ENCODE measurements around the gene KRT37.

KRT37 gene

DNA sequence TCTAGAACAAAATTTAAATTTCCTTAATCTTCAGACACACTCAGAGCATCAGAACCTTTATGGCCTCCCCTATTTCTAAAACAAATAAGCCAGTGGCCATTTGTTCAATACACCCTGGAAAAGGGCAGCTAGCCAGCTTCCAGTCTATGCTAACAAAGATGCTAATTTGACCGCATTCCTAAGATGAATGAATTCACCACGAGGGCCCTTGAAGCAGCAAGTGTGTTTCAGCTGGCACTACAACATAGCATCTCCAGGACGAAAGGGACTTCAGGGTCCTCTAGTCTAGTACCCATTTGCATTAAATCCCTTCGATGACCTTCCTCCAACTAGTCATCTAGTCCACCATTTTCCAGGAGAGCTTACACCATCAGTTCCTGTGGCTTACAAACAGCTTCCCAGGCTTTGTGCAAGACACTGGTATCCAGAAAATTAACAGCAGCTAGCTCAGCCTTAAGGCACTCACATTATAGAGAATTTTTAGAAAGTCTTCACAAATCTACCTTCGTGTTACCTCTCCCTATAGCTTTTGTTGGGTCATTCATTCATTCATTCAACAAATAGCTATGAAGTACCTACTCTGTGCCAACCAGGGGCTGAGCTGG, 10.9 kb downstream of the KRT37 start:
- peak; percentile 71 for DNase-seq
- no peak overlapping the region for H3K4ac ChIP-seq (ENCODE audit: low read depth, low read length)
- H3K9ac ChIP-seq (ENCODE audit: low read length) = no peak overlapping the region
- no peak overlapping the region for H3K18ac ChIP-seq (ENCODE audit: low read length)
- no peak overlapping the region for H3K56ac ChIP-seq (ENCODE audit: low read length)
- no peak overlapping the region for H3K4me2 ChIP-seq (ENCODE audit: low read length)
- no peak overlapping the region for H2BK15ac ChIP-seq (replicated peaks; ENCODE audit: low read depth)
- no peak overlapping the region for H4K8ac ChIP-seq (ENCODE audit: low read depth, low read length)
- H2BK5ac ChIP-seq (ENCODE audit: low read length) = no peak overlapping the region
- no peaks in the 10 kb centered on the region for H3K27me3 ChIP-seq (ENCODE audit: insufficient read depth, low read length, poor library complexity)
- no peaks in the 10 kb centered on the region for H3K79me1 ChIP-seq (ENCODE audit: low read length)
- no peak overlapping the region for H3K4me3 ChIP-seq (ENCODE audit: low read length)
- H2BK120ac ChIP-seq (ENCODE audit: low read depth, low read length) = no peak overlapping the region
- no peak overlapping the region for H2AK5ac ChIP-seq (ENCODE audit: low read length)
- no peak overlapping the region for H3K27ac ChIP-seq (ENCODE audit: low read depth, low read length)
- H3K36me3 ChIP-seq (ENCODE audit: control insufficient read depth, insufficient read depth, low read length) = no peaks in the 10 kb centered on the region
- no CpG with 5 or more reads among the region's 5 CpGs for WGBS (ENCODE audit: extremely low coverage, insufficient coverage, low lambda C conversion rate)
- no peak overlapping the region for H4K5ac ChIP-seq (ENCODE audit: low read length)
- H3K23ac ChIP-seq (ENCODE audit: low read length) = no peak overlapping the region
- H3K79me2 ChIP-seq (ENCODE audit: control insufficient read depth, insufficient read depth, low read length) = no peaks in the 10 kb centered on the region
- peaks cover 5% of the 10 kb centered on the region for H3K4me1 ChIP-seq (ENCODE audit: control insufficient read depth, low read depth, low read length)

DNA sequence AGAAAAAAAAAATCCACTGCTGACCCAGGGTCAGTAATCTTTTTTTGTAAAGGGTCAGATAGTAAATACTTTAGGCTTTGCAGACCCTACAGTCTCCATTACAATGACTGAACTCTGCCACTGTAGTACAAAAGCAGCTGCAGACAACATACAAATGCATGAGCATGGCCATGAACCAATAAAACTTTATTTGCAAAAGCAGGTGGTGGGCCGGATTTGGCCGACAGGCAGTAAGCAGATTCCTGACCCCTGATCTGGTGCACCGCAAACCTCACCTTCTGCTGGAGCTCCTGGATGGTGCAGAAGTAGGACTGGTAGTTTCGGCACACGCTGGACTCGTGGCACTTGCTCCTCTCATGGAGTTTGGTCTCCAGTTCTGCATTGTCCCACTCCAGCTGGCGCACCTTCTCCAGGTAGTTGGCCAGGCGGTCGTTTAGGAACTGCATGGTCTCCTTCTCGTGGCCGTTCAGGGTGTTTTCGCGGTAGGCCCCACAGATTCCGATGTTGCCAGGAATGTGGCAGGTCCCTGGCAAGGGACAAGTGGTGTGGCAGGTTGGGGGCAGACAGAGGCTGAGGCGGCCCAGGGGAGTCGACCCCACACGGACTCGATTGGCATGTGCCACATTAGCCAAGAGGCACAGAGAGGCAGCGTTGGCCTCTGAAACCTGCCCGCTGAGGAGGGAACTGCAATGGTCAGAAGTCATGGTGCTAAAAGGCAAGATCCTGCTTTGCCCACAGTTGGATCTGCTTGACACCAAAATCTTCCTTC, 13.1 kb downstream of the KRT37 start:
- no peak overlapping the region for H2BK5ac ChIP-seq (ENCODE audit: low read length)
- no peak overlapping the region for H2AK5ac ChIP-seq (ENCODE audit: low read length)
- no peak overlapping the region for H3K27ac ChIP-seq (ENCODE audit: low read depth, low read length)
- no peak overlapping the region for H2BK120ac ChIP-seq (ENCODE audit: low read depth, low read length)
- peaks cover 5% of the 10 kb centered on the region for H3K4me1 ChIP-seq (ENCODE audit: control insufficient read depth, low read depth, low read length)
- no peak overlapping the region for H4K8ac ChIP-seq (ENCODE audit: low read depth, low read length)
- H3K79me2 ChIP-seq (ENCODE audit: control insufficient read depth, insufficient read depth, low read length) = no peaks in the 10 kb centered on the region
- no peak for DNase-seq
- no peak overlapping the region for H3K23ac ChIP-seq (ENCODE audit: low read length)
- WGBS (ENCODE audit: extremely low coverage, insufficient coverage, low lambda C conversion rate) = no CpG with 5 or more reads among the region's 20 CpGs
- H2BK15ac ChIP-seq (replicated peaks; ENCODE audit: low read depth) = no peak overlapping the region
- H3K9ac ChIP-seq (ENCODE audit: low read length) = no peak overlapping the region
- H3K56ac ChIP-seq (ENCODE audit: low read length) = peak overlapping the region; percentile 15
- no peaks in the 10 kb centered on the region for H3K27me3 ChIP-seq (ENCODE audit: insufficient read depth, low read length, poor library complexity)
- no peaks in the 10 kb centered on the region for H3K36me3 ChIP-seq (ENCODE audit: control insufficient read depth, insufficient read depth, low read length)
- no peak overlapping the region for H3K18ac ChIP-seq (ENCODE audit: low read length)
- no peak overlapping the region for H3K4ac ChIP-seq (ENCODE audit: low read depth, low read length)
- no peak overlapping the region for H4K5ac ChIP-seq (ENCODE audit: low read length)
- no peaks in the 10 kb centered on the region for H3K79me1 ChIP-seq (ENCODE audit: low read length)
- H3K4me2 ChIP-seq (ENCODE audit: low read length) = no peak overlapping the region
- H3K4me3 ChIP-seq (ENCODE audit: low read length) = no peak overlapping the region

DNA sequence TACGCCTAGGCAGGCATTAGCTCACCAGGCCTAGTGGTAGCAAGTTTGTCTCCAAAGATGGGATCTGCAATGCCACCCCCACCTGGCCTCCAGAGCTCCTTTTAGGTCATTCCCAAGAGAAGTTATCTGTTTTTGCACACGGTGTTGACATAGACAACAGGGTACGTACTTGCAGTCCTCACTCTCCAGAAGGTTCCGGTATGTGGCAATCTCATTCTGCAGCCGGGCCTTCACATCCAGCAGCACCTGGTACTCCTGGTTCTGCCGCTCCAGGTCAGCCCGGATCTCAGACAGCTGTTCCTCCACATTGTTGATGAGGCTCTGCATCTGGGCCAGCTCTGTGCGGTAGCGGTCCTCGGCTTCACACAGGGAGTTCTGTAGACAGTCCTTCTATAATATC, 17.2 kb downstream of the KRT37 start:
- Histone ChIP-seq H3K4ac (ENCODE audit: low read depth, low read length) (no peak overlapping the region), H2AK5ac (ENCODE audit: low read length) (no peak overlapping the region), H3K79me1 (ENCODE audit: low read length) (no peaks in the 10 kb centered on the region), H3K4me2 (ENCODE audit: low read length) (no peak overlapping the region), H4K5ac (ENCODE audit: low read length) (no peak overlapping the region), H2BK15ac (replicated peaks; ENCODE audit: low read depth) (no peak overlapping the region), H3K79me2 (ENCODE audit: control insufficient read depth, insufficient read depth, low read length) (no peaks in the 10 kb centered on the region), H3K36me3 (ENCODE audit: control insufficient read depth, insufficient read depth, low read length) (no peaks in the 10 kb centered on the region), H2BK5ac (ENCODE audit: low read length) (no peak overlapping the region), H3K27ac (ENCODE audit: low read depth, low read length) (no peak overlapping the region), H2BK120ac (ENCODE audit: low read depth, low read length) (no peak overlapping the region), H3K23ac (ENCODE audit: low read length) (no peak overlapping the region), H3K9ac (ENCODE audit: low read length) (no peak overlapping the region), H4K8ac (ENCODE audit: low read depth, low read length) (no peak overlapping the region), H3K4me3 (ENCODE audit: low read length) (no peak overlapping the region), H3K27me3 (ENCODE audit: insufficient read depth, low read length, poor library complexity) (no peaks in the 10 kb centered on the region), H3K4me1 (ENCODE audit: control insufficient read depth, low read depth, low read length) (no peaks in the 10 kb centered on the region), H3K18ac (ENCODE audit: low read length) (no peak overlapping the region), H3K56ac (ENCODE audit: low read length) (no peak overlapping the region)
- no peak for DNase-seq
- no CpG with 5 or more reads among the region's 10 CpGs for WGBS (ENCODE audit: extremely low coverage, insufficient coverage, low lambda C conversion rate)

DNA sequence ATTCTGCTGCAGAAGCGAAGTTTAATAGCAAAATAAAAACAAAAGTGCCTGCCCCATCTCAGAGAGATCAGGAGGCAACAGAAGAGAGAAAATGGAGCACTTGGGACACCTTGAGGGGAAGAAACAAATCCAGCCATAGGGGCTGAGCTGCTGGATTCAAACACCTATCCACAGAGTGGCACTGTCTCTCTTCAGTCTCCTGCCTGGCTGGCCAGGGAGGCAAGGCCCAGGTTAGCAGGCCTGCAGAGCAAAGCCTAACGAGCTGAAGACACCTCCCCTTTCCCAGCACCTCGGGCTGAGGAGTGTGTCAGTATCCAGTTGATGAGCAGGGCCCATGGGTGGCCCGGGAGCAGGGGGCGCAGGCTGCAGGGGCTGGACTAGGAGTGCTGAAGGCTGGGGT, 18.2 kb downstream of the KRT37 start:
- Histone ChIP-seq H2AK5ac (ENCODE audit: low read length) (no peak overlapping the region), H3K9ac (ENCODE audit: low read length) (no peak overlapping the region), H3K4me1 (ENCODE audit: control insufficient read depth, low read depth, low read length) (no peaks in the 10 kb centered on the region), H3K27me3 (ENCODE audit: insufficient read depth, low read length, poor library complexity) (no peaks in the 10 kb centered on the region), H3K56ac (ENCODE audit: low read length) (no peak overlapping the region), H3K79me1 (ENCODE audit: low read length) (no peaks in the 10 kb centered on the region), H3K4ac (ENCODE audit: low read depth, low read length) (no peak overlapping the region), H3K27ac (ENCODE audit: low read depth, low read length) (no peak overlapping the region), H3K36me3 (ENCODE audit: control insufficient read depth, insufficient read depth, low read length) (no peaks in the 10 kb centered on the region), H2BK120ac (ENCODE audit: low read depth, low read length) (no peak overlapping the region), H3K4me3 (ENCODE audit: low read length) (no peak overlapping the region), H3K18ac (ENCODE audit: low read length) (no peak overlapping the region), H3K79me2 (ENCODE audit: control insufficient read depth, insufficient read depth, low read length) (no peaks in the 10 kb centered on the region), H2BK15ac (replicated peaks; ENCODE audit: low read depth) (no peak overlapping the region), H3K23ac (ENCODE audit: low read length) (no peak overlapping the region), H4K5ac (ENCODE audit: low read length) (no peak overlapping the region), H2BK5ac (ENCODE audit: low read length) (no peak overlapping the region), H3K4me2 (ENCODE audit: low read length) (no peak overlapping the region), H4K8ac (ENCODE audit: low read depth, low read length) (no peak overlapping the region)
- peak; percentile 33 for DNase-seq
- no CpG with 5 or more reads among the region's 5 CpGs for WGBS (ENCODE audit: extremely low coverage, insufficient coverage, low lambda C conversion rate)

DNA sequence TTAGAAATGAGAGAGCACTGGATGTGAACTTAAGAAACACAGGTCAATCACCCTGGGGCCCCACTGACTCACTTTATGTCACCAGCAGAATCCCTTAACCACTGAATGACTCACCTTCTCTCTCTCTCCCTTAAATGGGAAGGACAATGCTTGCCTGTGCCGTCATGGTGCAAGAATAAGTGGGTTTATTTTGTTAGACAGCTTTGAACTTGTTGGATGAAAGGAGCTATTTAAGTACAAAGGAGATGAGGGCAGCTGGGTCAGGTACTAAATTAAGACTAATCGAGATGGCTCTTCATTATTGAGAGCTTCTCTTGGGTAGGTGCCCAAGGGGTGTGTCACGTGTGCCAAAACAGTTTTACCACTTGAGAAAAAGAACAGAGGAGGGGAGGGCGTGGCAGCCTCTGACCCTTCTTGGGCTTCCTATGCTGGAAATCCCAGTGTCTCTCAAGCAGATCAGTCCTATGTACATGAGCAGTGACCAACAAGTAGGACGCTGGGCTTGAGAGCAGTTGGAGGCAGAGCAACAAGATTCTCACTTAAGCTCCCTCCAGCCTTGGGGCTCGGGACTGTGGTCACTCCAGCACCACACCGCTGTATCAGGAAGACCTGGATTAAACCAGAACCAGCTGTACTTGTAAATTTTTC, 20.2 kb downstream of the KRT37 start:
- no peak overlapping the region for H3K4me2 ChIP-seq (ENCODE audit: low read length)
- no peaks in the 10 kb centered on the region for H3K79me2 ChIP-seq (ENCODE audit: control insufficient read depth, insufficient read depth, low read length)
- no peak overlapping the region for H2BK120ac ChIP-seq (ENCODE audit: low read depth, low read length)
- H2BK15ac ChIP-seq (replicated peaks; ENCODE audit: low read depth) = no peak overlapping the region
- no peaks in the 10 kb centered on the region for H3K79me1 ChIP-seq (ENCODE audit: low read length)
- H3K27ac ChIP-seq (ENCODE audit: low read depth, low read length) = no peak overlapping the region
- no peak overlapping the region for H3K18ac ChIP-seq (ENCODE audit: low read length)
- no CpG with 5 or more reads among the region's 7 CpGs for WGBS (ENCODE audit: extremely low coverage, insufficient coverage, low lambda C conversion rate)
- peak; percentile 27 for DNase-seq
- H4K8ac ChIP-seq (ENCODE audit: low read depth, low read length) = no peak overlapping the region
- no peak overlapping the region for H3K4me3 ChIP-seq (ENCODE audit: low read length)
- no peak overlapping the region for H2AK5ac ChIP-seq (ENCODE audit: low read length)
- H3K9ac ChIP-seq (ENCODE audit: low read length) = no peak overlapping the region
- no peaks in the 10 kb centered on the region for H3K4me1 ChIP-seq (ENCODE audit: control insufficient read depth, low read depth, low read length)
- no peaks in the 10 kb centered on the region for H3K36me3 ChIP-seq (ENCODE audit: control insufficient read depth, insufficient read depth, low read length)
- H3K27me3 ChIP-seq (ENCODE audit: insufficient read depth, low read length, poor library complexity) = no peaks in the 10 kb centered on the region
- no peak overlapping the region for H3K23ac ChIP-seq (ENCODE audit: low read length)
- no peak overlapping the region for H4K5ac ChIP-seq (ENCODE audit: low read length)
- no peak overlapping the region for H3K4ac ChIP-seq (ENCODE audit: low read depth, low read length)
- no peak overlapping the region for H2BK5ac ChIP-seq (ENCODE audit: low read length)
- H3K56ac ChIP-seq (ENCODE audit: low read length) = no peak overlapping the region

Data from mesendoderm (in vitro differentiated cells).